ENCODE measurements around the gene VWF.

DNA sequence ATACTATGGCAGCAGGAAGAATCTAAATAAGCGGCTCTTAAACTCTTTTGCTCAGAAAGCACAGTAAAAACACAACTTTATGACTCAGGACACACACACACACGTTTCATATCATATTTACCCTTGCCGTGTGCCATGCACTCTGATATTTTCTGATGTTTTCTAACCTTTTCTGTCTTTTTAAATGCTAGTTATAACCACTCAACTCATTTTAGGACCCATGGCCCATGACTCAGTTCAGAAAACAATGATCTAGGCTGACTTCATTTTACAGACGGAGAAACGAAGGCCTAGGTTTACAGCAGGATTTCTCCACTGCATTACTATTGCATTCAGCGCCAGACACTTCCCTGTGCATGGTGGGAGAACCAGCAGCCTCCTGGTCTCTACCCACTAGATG is 9.1 kb downstream of the VWF start:
- TF ChIP-seq CTCF (IDR thresholded peaks at IDR 0.05) (no peak), POLR2AphosphoS5 (IDR thresholded peaks at IDR 0.05) (no peak)

Measured in gastroesophageal sphincter (tissue), 3 donors.